ENCODE measurements around the gene MORN4.
"Not testable (repeated sequence)": the region's sequence is repeated elsewhere in the genome, so short reads cannot be mapped to it uniquely, and the experiment has no call there.

GRCh38 chr10:97649405-97649750, 16.1 kb upstream of the MORN4 start:
- TF ChIP-seq CTCF (IDR thresholded peaks at IDR 0.05 in 4 of 5, conservative IDR thresholded peaks at IDR 0.05 in 1 of 5); POLR2A (IDR thresholded peaks at IDR 0.05): not testable (repeated sequence)
